GM12878 (cell line): ENCODE measurements around the gene ODAD4. TPM values are rescaled to one million over a fixed set of nuclear protein-coding genes. Genes with fewer than 3 reads are reported as not detected.
A peak's percentile ranks its signal among the peaks of the same experiment; 100 is the strongest.

Experiments
- ATAC-seq: fragments of 200-7000 bp; cut with Tn5 transposase; 3 replicates; pipeline ENCODE4 v1.9.1; 2020; ENCODE audit warnings: mild to moderate bottlenecking, moderate library complexity
- BruUV-seq: library from RNA; stranded (reverse); fragments of 400-500 nt; replicated peaks from 2 replicates; lab custom pipeline; 2021; lab: Mats Ljungman, UMichigan
- CTCF ChIA-PET: fragments of 300-600 bp; sonication (Branson Sonifier 250); formaldehyde crosslinking; extraction: SDS; loops from one replicate; lab custom pipeline; 2021; ENCODE audit warnings: inconsistent platforms; lab: Yijun Ruan, JAX
- POLR2A ChIA-PET: fragments of 350-600 bp; formaldehyde crosslinking; extraction: SDS; loops from one replicate; lab custom pipeline; 2021; ENCODE audit warnings: inconsistent platforms; lab: Charles Lee
- RAD21 ChIA-PET: fragments of 300-600 bp; sonication (Branson Sonifier 250); formaldehyde crosslinking; loops from one replicate; lab custom pipeline; 2023; ENCODE audit warnings: antibody characterized with exemption; ENCODE audit not compliant: unreplicated experiment; lab: Charles Lee
- SMC1A ChIA-PET: fragments of 300-600 bp; sonication (Branson Sonifier 250); formaldehyde crosslinking; loops from one replicate; lab custom pipeline; 2023; ENCODE audit not compliant: unreplicated experiment, uncharacterized antibody; lab: Charles Lee
- DNase-seq: peaks from one replicate; pipeline ENCODE4 v3.0.0-alpha.2; 2011; ENCODE audit warnings: low read depth, low spot score
- FAIRE-seq: peaks from 3 replicates; lab custom pipeline; 2011; peaks lifted over from hg19 to GRCh38; lab: Jason Lieb, UNC
- H2AFZ ChIP-seq: 2 replicates; pipeline ENCODE4 v1.6.0; 2011; ENCODE audit warnings: low read depth, low read length, control low read depth; ENCODE audit not compliant: control insufficient read depth
- H3K27ac ChIP-seq: 2 replicates; pipeline ENCODE4 v1.5.1; 2011; ENCODE audit warnings: control low read depth; ENCODE audit not compliant: control insufficient read depth, insufficient read depth
- H3K27me3 ChIP-seq, 2 experiments: replicated peaks in 1 of 2; 2 replicates each; pipeline versions ENCODE4 v1.6.0 to v1.6.1; 2011; ENCODE audit warnings: low read length in 1 of 2; ENCODE audit not compliant: control insufficient read depth in 2 of 2, insufficient read depth in 2 of 2
- H3K36me3 ChIP-seq, 2 experiments: 2 replicates each; pipeline ENCODE4 v1.5.1; 2011; ENCODE audit warnings: low read length in 1 of 2; ENCODE audit not compliant: control insufficient read depth in 2 of 2, insufficient read depth in 2 of 2
- H3K4me1 ChIP-seq: 2 replicates; pipeline ENCODE4 v1.6.1; 2011; ENCODE audit warnings: mild to moderate bottlenecking, low read length, moderate library complexity, mixed read lengths; ENCODE audit not compliant: control insufficient read depth, insufficient read depth
- H3K4me2 ChIP-seq: 2 replicates; pipeline ENCODE4 v1.6.0; 2011; ENCODE audit warnings: control low read depth; ENCODE audit not compliant: control insufficient read depth, insufficient read depth
- H3K4me3 ChIP-seq: fragments of 200-600 bp; sonication (generic); 2 replicates; pipeline ENCODE4 v1.5.1; 2016
- H3K79me2 ChIP-seq: 2 replicates; pipeline ENCODE4 v1.6.0; 2011; ENCODE audit warnings: low read length; ENCODE audit not compliant: control insufficient read depth, insufficient read depth
- H3K9ac ChIP-seq: 2 replicates; pipeline ENCODE4 v1.8.0; 2011; ENCODE audit warnings: low read length, control low read depth, mixed read lengths; ENCODE audit not compliant: control insufficient read depth, insufficient read depth
- H3K9me3 ChIP-seq: replicated peaks from 3 replicates; pipeline ENCODE4 v1.5.1; 2011; ENCODE audit warnings: mild to moderate bottlenecking, low read length; ENCODE audit not compliant: control insufficient read depth, insufficient read depth
- H4K20me1 ChIP-seq: 2 replicates; pipeline ENCODE4 v1.6.0; 2011; ENCODE audit not compliant: control insufficient read depth, insufficient read depth
- BMI1 ChIP-seq: fragments of 450-650 bp; IDR thresholded peaks from 2 replicates; pipeline ENCODE4 v1.6.1; 2016; ENCODE audit warnings: mild to moderate bottlenecking, moderate library complexity, borderline replicate concordance
- CBX3 ChIP-seq: fragments of 200-600 bp; sonication (generic); IDR thresholded peaks from 2 replicates; pipeline ENCODE4 v1.6.1; 2016; ENCODE audit warnings: low read depth, borderline replicate concordance
- EED ChIP-seq: sonication (generic); IDR thresholded peaks from 2 replicates; pipeline ENCODE4 v1.6.1; 2016; ENCODE audit warnings: antibody characterized with exemption, low read depth
- EZH2 ChIP-seq: IDR thresholded peaks from 2 replicates; pipeline ENCODE4 v1.6.1; 2012; ENCODE audit warnings: low read depth, mild to moderate bottlenecking, control low read depth, inconsistent platforms, low read length, borderline replicate concordance; ENCODE audit not compliant: control insufficient read depth
- MXI1 ChIP-seq: fragments of 150-350 bp; IDR thresholded peaks from 2 replicates; pipeline ENCODE4 v1.6.1; 2011; ENCODE audit warnings: low read depth, mild to moderate bottlenecking, inconsistent platforms, low read length, improper control_type of control experiment
- MYB ChIP-seq: fragments of 150-350 bp; IDR thresholded peaks from 2 replicates; pipeline ENCODE4 v1.6.1; 2014; ENCODE audit warnings: mild to moderate bottlenecking, low read depth, low read length, borderline replicate concordance
- NFIC ChIP-seq: IDR thresholded peaks from 2 replicates; pipeline ENCODE4 v1.6.1; 2012; ENCODE audit warnings: low read depth, mild to moderate bottlenecking, inconsistent platforms, low read length, moderate library complexity
- NFYB ChIP-seq: IDR thresholded peaks from 2 replicates; pipeline ENCODE4 v1.6.1; 2011; ENCODE audit warnings: low read depth, mild to moderate bottlenecking, low read length, improper control_type of control experiment, moderate library complexity; ENCODE audit not compliant: insufficient read depth
- RAD21 ChIP-seq: IDR thresholded peaks from 2 replicates; pipeline ENCODE4 v1.6.1; 2011; ENCODE audit warnings: mild to moderate bottlenecking, low read depth, low read length, moderate library complexity; ENCODE audit not compliant: insufficient read depth
- RUNX3 ChIP-seq: IDR thresholded peaks from 2 replicates; pipeline ENCODE4 v1.6.1; 2012; ENCODE audit warnings: low read length, inconsistent platforms
- TBL1XR1 ChIP-seq: IDR thresholded peaks from 2 replicates; pipeline ENCODE4 v1.6.1; 2012; ENCODE audit warnings: low read depth, low read length, improper control_type of control experiment
- TCF7 ChIP-seq: IDR thresholded peaks from 2 replicates; pipeline ENCODE4 v1.6.1; 2014; ENCODE audit warnings: antibody characterized with exemption, borderline replicate concordance
- YBX1 ChIP-seq: fragments of 450-650 bp; IDR thresholded peaks from 2 replicates; pipeline ENCODE4 v1.6.1; 2016; ENCODE audit warnings: antibody characterized with exemption
- WGBS: methylation state at CpG from one replicate; pipeline ENCODE4 v1.1.6; 2016; ENCODE audit warnings: low lambda C conversion rate; ENCODE audit not compliant: insufficient replicate concordance, insufficient coverage; ENCODE audit errors: missing lambda C conversion rate; 5-methylcytosine and 5-hydroxymethylcytosine counted together
- in situ Hi-C: fragments of 300-500 bp; cut with MboI; formaldehyde crosslinking; loops from 9 replicates; pipeline ENCODE4 v1.14.3; 2018; ENCODE audit warnings: mixed read lengths
- intact Hi-C: fragments of 100-400 bp; cut with micrococcal nuclease; formaldehyde crosslinking; loops from one replicate; pipeline ENCODE4 v1.14.2; 2022; ENCODE audit not compliant: unreplicated experiment
- polyA plus RNA-seq, 11 experiments: library from polyadenylated mRNA; depleted of rRNA in 4 of 11; unstranded in 6 of 11; stranded (reverse) in 5 of 11; fragments of >200 nt; fragmentation: Nextera tagmentation in 4 of 11; fragmentation: Illumina TruSeq in 1 of 11; extraction: Ambion mirVana in 4 of 11; extraction: Trizol in 1 of 11; gene quantifications; 1 replicate in 1 of 11; 2 replicates in 10 of 11; pipeline versions ENCODE4 v1.2.1 to v1.2.3, GENCODE V29; 2011 to 2016; ENCODE audit warnings: inconsistent platforms in 2 of 11, missing spikeins in 2 of 11, low read depth in 1 of 11
- total RNA-seq, 4 experiments: library from RNA; depleted of rRNA in 3 of 4; stranded (reverse); fragments of >200 nt in 3 of 4; fragmentation: Illumina TruSeq in 1 of 4; extraction: Trizol in 1 of 4; gene quantifications; 2 replicates each; pipeline versions ENCODE4 v1.2.1 to v1.2.3, GENCODE V29; 2013 to 2021
- TF ChIP-seq, protein P1 (sequence below): fragments of 150-350 bp; IDR thresholded peaks from 2 replicates; pipeline ENCODE4 v1.6.1; 2014; ENCODE audit warnings: mild to moderate bottlenecking, low read depth, low read length
- TF ChIP-seq, protein P2 (sequence below): fragments of 450-650 bp; IDR thresholded peaks from 2 replicates; pipeline ENCODE4 v1.6.1; 2014; ENCODE audit warnings: mild to moderate bottlenecking
- TF ChIP-seq, protein P3 (sequence below): fragments of 450-650 bp; IDR thresholded peaks from 2 replicates; pipeline ENCODE4 v1.6.1; 2017; ENCODE audit warnings: antibody characterized with exemption, mild to moderate bottlenecking, moderate library complexity

The ODAD4 gene
- total and polyA plus RNA-seq, 10 of the 15 experiments (the other 5 are each of a cell fraction or from before 2014, with no cell fraction given) = 0.10 to 0.73 (median 0.35) TPM

DNA sequence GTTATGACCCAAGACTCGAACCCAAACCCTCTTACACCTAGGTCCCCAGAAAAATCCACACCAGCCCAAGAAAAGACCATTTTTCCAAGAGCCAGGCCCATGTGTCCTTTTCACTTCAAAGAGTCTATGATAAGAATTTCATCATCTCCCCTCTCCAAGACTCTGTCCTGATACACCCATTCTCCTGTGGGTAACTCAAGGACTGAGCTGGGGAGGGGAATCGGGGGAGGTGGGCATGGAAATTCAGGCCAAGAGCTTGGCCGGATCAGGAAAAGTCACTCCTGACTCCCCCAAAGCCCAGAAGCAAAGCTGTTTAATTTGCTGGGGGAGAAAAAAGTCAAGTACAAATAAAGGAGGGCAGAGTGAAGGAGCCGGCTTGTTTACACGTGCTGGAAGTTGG, 15.4 kb upstream of the ODAD4 start:
- Histone ChIP-seq H3K36me3 (peaks cover 19 to 21% of the 10 kb centered on the region in 2 experiments), H2AFZ (no peak overlapping the region), H3K4me3 (no peak overlapping the region; the same call in 1 of the 2 replicates), H4K20me1 (peaks cover 9% of the 10 kb centered on the region; the same call in 1 of the 2 replicates), H3K27ac (no peak overlapping the region), H3K4me2 (peak overlapping the region; percentile 51), H3K27me3 (no peaks in the 10 kb centered on the region), H3K9me3 (no peaks in the 10 kb centered on the region), H3K79me2 (peaks cover 59% of the 10 kb centered on the region), H3K9ac (no peak overlapping the region), H3K4me1 (peaks cover 19% of the 10 kb centered on the region)
- no peak for DNase-seq
- no peak for ATAC-seq
- 93% methylated on average over 5 of the region's 5 CpGs for WGBS
- POLR2A ChIA-PET = interaction anchor here (0.9 to 1.2 kb wide), 2 partner anchors 102 to 156 kb away, joined by 3 read pairs; partner anchors contain the start of gene DNAJC7
- BruUV-seq = no TSS peak
- SMC1A ChIA-PET = interaction anchor here (0.6 to 2.9 kb wide), 2 partner anchors 17 to 237 kb away, joined by 3 to 9 read pairs; no protein-coding TSS in a partner anchor
- intact Hi-C loops (no loop called here), in situ Hi-C loops (no loop called here)
- CTCF ChIA-PET = interaction anchor here (0.9 kb wide), 1 partner anchor 48 kb away, joined by 3 read pairs; no protein-coding TSS in a partner anchor
- no peak for FAIRE-seq
- RAD21 ChIA-PET = no interaction called here
- TF ChIP-seq RAD21 (no peak), BMI1 (no peak), TCF7 (no peak), NFYB (no peak), MYB (no peak), MXI1 (no peak), RUNX3 (no peak), EED (no peak), YBX1 (no peak), EZH2 (no peak), TBL1XR1 (no peak), CBX3 (no peak), NFIC (no peak)
- TF ChIP-seq, protein P1, sequence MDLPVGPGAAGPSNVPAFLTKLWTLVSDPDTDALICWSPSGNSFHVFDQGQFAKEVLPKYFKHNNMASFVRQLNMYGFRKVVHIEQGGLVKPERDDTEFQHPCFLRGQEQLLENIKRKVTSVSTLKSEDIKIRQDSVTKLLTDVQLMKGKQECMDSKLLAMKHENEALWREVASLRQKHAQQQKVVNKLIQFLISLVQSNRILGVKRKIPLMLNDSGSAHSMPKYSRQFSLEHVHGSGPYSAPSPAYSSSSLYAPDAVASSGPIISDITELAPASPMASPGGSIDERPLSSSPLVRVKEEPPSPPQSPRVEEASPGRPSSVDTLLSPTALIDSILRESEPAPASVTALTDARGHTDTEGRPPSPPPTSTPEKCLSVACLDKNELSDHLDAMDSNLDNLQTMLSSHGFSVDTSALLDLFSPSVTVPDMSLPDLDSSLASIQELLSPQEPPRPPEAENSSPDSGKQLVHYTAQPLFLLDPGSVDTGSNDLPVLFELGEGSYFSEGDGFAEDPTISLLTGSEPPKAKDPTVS = no peak
- TF ChIP-seq, protein P2, sequence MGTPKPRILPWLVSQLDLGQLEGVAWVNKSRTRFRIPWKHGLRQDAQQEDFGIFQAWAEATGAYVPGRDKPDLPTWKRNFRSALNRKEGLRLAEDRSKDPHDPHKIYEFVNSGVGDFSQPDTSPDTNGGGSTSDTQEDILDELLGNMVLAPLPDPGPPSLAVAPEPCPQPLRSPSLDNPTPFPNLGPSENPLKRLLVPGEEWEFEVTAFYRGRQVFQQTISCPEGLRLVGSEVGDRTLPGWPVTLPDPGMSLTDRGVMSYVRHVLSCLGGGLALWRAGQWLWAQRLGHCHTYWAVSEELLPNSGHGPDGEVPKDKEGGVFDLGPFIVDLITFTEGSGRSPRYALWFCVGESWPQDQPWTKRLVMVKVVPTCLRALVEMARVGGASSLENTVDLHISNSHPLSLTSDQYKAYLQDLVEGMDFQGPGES = no peak
- TF ChIP-seq, protein P3, sequence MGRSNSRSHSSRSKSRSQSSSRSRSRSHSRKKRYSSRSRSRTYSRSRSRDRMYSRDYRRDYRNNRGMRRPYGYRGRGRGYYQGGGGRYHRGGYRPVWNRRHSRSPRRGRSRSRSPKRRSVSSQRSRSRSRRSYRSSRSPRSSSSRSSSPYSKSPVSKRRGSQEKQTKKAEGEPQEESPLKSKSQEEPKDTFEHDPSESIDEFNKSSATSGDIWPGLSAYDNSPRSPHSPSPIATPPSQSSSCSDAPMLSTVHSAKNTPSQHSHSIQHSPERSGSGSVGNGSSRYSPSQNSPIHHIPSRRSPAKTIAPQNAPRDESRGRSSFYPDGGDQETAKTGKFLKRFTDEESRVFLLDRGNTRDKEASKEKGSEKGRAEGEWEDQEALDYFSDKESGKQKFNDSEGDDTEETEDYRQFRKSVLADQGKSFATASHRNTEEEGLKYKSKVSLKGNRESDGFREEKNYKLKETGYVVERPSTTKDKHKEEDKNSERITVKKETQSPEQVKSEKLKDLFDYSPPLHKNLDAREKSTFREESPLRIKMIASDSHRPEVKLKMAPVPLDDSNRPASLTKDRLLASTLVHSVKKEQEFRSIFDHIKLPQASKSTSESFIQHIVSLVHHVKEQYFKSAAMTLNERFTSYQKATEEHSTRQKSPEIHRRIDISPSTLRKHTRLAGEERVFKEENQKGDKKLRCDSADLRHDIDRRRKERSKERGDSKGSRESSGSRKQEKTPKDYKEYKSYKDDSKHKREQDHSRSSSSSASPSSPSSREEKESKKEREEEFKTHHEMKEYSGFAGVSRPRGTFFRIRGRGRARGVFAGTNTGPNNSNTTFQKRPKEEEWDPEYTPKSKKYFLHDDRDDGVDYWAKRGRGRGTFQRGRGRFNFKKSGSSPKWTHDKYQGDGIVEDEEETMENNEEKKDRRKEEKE = no peak
